Measurements from ENCODE around the gene GARNL3. TPM values are rescaled to one million over a fixed set of nuclear protein-coding genes. Genes with fewer than 3 reads are reported as not detected.

GARNL3 gene
- total RNA-seq, 1 experiment from 2014 or later, result 15.5 TPM

DNA sequence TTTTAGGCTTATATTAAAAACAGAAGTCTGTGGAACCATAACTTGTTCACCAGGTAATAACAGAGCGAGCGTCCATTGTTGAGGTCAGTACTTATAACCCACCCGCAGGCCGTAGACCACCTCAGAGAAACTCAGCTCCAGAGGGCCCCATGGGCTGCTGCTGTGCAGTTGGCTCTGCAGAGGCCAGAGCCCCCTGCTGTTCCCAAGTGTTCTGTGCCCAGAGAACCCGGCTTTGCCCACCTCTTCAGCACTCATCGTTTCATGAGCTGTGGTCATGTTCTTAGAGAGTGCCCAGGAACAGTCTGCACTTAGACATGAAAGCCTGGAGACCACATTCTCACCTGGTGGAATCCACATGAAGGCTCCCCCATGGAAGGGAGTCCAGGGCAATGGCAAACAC lies 82.0 kb downstream of the GARNL3 start:
- TF ChIP-seq EZH2phosphoT487 (IDR thresholded peaks at IDR 0.05; ENCODE audit: borderline replicate concordance, low read length) (no peak), EZH2 (IDR thresholded peaks at IDR 0.05; ENCODE audit: low read length, unreplicated experiment) (no peak)
- TF ChIP-seq, protein P1, sequence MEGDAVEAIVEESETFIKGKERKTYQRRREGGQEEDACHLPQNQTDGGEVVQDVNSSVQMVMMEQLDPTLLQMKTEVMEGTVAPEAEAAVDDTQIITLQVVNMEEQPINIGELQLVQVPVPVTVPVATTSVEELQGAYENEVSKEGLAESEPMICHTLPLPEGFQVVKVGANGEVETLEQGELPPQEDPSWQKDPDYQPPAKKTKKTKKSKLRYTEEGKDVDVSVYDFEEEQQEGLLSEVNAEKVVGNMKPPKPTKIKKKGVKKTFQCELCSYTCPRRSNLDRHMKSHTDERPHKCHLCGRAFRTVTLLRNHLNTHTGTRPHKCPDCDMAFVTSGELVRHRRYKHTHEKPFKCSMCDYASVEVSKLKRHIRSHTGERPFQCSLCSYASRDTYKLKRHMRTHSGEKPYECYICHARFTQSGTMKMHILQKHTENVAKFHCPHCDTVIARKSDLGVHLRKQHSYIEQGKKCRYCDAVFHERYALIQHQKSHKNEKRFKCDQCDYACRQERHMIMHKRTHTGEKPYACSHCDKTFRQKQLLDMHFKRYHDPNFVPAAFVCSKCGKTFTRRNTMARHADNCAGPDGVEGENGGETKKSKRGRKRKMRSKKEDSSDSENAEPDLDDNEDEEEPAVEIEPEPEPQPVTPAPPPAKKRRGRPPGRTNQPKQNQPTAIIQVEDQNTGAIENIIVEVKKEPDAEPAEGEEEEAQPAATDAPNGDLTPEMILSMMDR (conservative IDR thresholded peaks at IDR 0.05; ENCODE audit: low read depth, low read length), result peak; percentile 44
- intact Hi-C loops (cut with micrococcal nuclease), result no loop called here
- no TSS peak for BruUV-seq (replicated peaks)
- Histone ChIP-seq H3K9ac (ENCODE audit: low read length) (no peak overlapping the region), H4K20me1 (ENCODE audit: low read length) (no peaks in the 10 kb centered on the region), H3K4me3 (ENCODE audit: low read length) (no peak overlapping the region), H3K79me2 (ENCODE audit: low read length) (no peaks in the 10 kb centered on the region), H3K36me3 (ENCODE audit: low read depth, low read length) (no peaks in the 10 kb centered on the region), H3K27me3 (ENCODE audit: low read length) (no peaks in the 10 kb centered on the region), H3K9me3 (ENCODE audit: low read length) (no peaks in the 10 kb centered on the region), H3K4me2 (ENCODE audit: low read length) (no peak overlapping the region), H3F3A (ENCODE audit: low read length, unreplicated experiment) (no peaks in the 10 kb centered on the region), H3K9me2 (replicated peaks; ENCODE audit: low read length) (no peaks in the 10 kb centered on the region), H3K27ac (ENCODE audit: low read length) (no peak overlapping the region), H3K4me1 (ENCODE audit: insufficient read depth, low read length) (no peaks in the 10 kb centered on the region), H2AFZ (ENCODE audit: low read length) (no peak overlapping the region)
- POLR2A ChIA-PET (ENCODE audit: unreplicated experiment), result no interaction called here
- no peak for ATAC-seq
- no peak for DNase-seq
- CTCF ChIA-PET, result no interaction called here

GRCh38 chr9:127347831-127348776 lies 83.5 kb downstream of the GARNL3 start:
- POLR2A ChIA-PET (ENCODE audit: unreplicated experiment), result no interaction called here

More at GRCh38 chr9:127347831-127348776, 83.5 kb downstream of the GARNL3 start:
- intact Hi-C loops (cut with micrococcal nuclease), result no loop called here
- CTCF ChIA-PET, result no interaction called here
- H3K27me3 ChIP-seq (ENCODE audit: low read length), result no peaks in the 10 kb centered on the region
- no peaks in the 10 kb centered on the region for H3K9me3 ChIP-seq (ENCODE audit: low read length)
- H2AFZ ChIP-seq (ENCODE audit: low read length), result no peak overlapping the region
- H3K27ac ChIP-seq (ENCODE audit: low read length), result no peak overlapping the region
- H3K4me1 ChIP-seq (ENCODE audit: insufficient read depth, low read length), result no peaks in the 10 kb centered on the region
- DNase-seq (no peak), ATAC-seq (no peak)
- H3K79me2 ChIP-seq (ENCODE audit: low read length), result no peaks in the 10 kb centered on the region
- no peak overlapping the region for H3K9ac ChIP-seq (ENCODE audit: low read length)
- H3F3A ChIP-seq (ENCODE audit: low read length, unreplicated experiment), result no peaks in the 10 kb centered on the region
- no peaks in the 10 kb centered on the region for H3K36me3 ChIP-seq (ENCODE audit: low read depth, low read length)
- BruUV-seq (replicated peaks), result no TSS peak
- H3K4me2 ChIP-seq (ENCODE audit: low read length), result no peak overlapping the region
- no peaks in the 10 kb centered on the region for H4K20me1 ChIP-seq (ENCODE audit: low read length)
- TF ChIP-seq EZH2 (IDR thresholded peaks at IDR 0.05; ENCODE audit: low read length, unreplicated experiment) (no peak), EZH2phosphoT487 (IDR thresholded peaks at IDR 0.05; ENCODE audit: borderline replicate concordance, low read length) (no peak)
- TF ChIP-seq, protein P1 (conservative IDR thresholded peaks at IDR 0.05; ENCODE audit: low read depth, low read length), result no peak
- H3K9me2 ChIP-seq (replicated peaks; ENCODE audit: low read length), result no peaks in the 10 kb centered on the region
- no peak overlapping the region for H3K4me3 ChIP-seq (ENCODE audit: low read length)

Measured in PC-3 (cell line).